ENCODE data around the gene SLC8B1.
A peak's percentile ranks its signal among the peaks of the same experiment; 100 is the strongest.

The SLC8B1 gene

GRCh38 chr12:113334786-113335539 is at the start of gene SLC8B1:
Gene SLC8B1, minus strand, starts transcription at chr12:113335109. Its CDS starts 2,231 bp downstream, at chr12:113332878.
- DNase-seq: peak; percentile 61 to 91 (median 84)

GRCh38 chr12:113382206-113382605 is 47.3 kb upstream of the SLC8B1 start:
- DNase-seq: no peak

- no peak for DNase-seq
Measured at GRCh38 chr12:113381220-113381619, 46.3 kb upstream of the SLC8B1 start.

- DNase-seq: no peak
Measured at GRCh38 chr12:113378291-113378690, 43.4 kb upstream of the SLC8B1 start.

- DNase-seq: no peak
Measured at GRCh38 chr12:113374823-113375428, 40.0 kb upstream of the SLC8B1 start.

GRCh38 chr12:113373969-113374368 is 39.1 kb upstream of the SLC8B1 start:
- DNase-seq: no peak

GRCh38 chr12:113373440-113373839 is 38.5 kb upstream of the SLC8B1 start:
- DNase-seq: no peak

- no peak for DNase-seq
Measured at GRCh38 chr12:113372371-113372770, 37.5 kb upstream of the SLC8B1 start.

- no peak for DNase-seq
Measured at GRCh38 chr12:113371808-113372207, 36.9 kb upstream of the SLC8B1 start.

GRCh38 chr12:113370923-113371682 is 36.2 kb upstream of the SLC8B1 start:
- DNase-seq: no peak

- no peak for DNase-seq
Measured at GRCh38 chr12:113369391-113369985, 34.6 kb upstream of the SLC8B1 start.

- no peak for DNase-seq
Measured at GRCh38 chr12:113368331-113368730, 33.4 kb upstream of the SLC8B1 start.

GRCh38 chr12:113366827-113367226 is 31.9 kb upstream of the SLC8B1 start:
- DNase-seq: no peak

GRCh38 chr12:113365639-113366395 is 30.9 kb upstream of the SLC8B1 start:
- DNase-seq: no peak

- DNase-seq: no peak
Measured at GRCh38 chr12:113364698-113365097, 29.8 kb upstream of the SLC8B1 start.

GRCh38 chr12:113361574-113362370 is 26.9 kb upstream of the SLC8B1 start:
- DNase-seq: no peak

- DNase-seq: no peak
Measured at GRCh38 chr12:113359939-113360748, 25.2 kb upstream of the SLC8B1 start.

- peak in 3 of 6 experiments; percentile 25 to 46 (median 26) for DNase-seq
Measured at GRCh38 chr12:113359133-113359938, 24.4 kb upstream of the SLC8B1 start.

GRCh38 chr12:113358381-113359132 is 23.6 kb upstream of the SLC8B1 start, which contains the start of gene PLBD2:
Gene PLBD2, plus strand, starts transcription at chr12:113358587. Its CDS starts 14 bp downstream, at chr12:113358601.
- peak; percentile 92 to 96 (median 94) for DNase-seq

Measured in stimulated activated naive CD4-positive, alpha-beta T cell (primary cell).